HG03354 (cell line): ENCODE data around the gene WDR1.
A peak's percentile ranks its signal among the peaks of the same experiment; 100 is the strongest.

Experiments used
- ATAC-seq: cut with Tn5 transposase; IDR thresholded peaks from one replicate; pipeline ENCODE4 v1.9.1; 2021; ENCODE audit warnings: mild to moderate bottlenecking; ENCODE audit not compliant: unreplicated experiment, poor library complexity, severe bottlenecking

Gene WDR1

GRCh38 chr4:10102474-10103332 lies 13.9 kb downstream of the WDR1 start:
- no peak for ATAC-seq

- no peak for ATAC-seq
These were observed 14.7 kb downstream of the WDR1 start for GRCh38 chr4:10101671-10102473.

GRCh38 chr4:10100734-10101216 lies 15.8 kb downstream of the WDR1 start:
- no peak for ATAC-seq

- ATAC-seq: no peak
These were observed 16.9 kb downstream of the WDR1 start for GRCh38 chr4:10099499-10100325.

- ATAC-seq: no peak
These were observed 17.8 kb downstream of the WDR1 start for GRCh38 chr4:10098780-10099160.

GRCh38 chr4:10097906-10098779 lies 18.5 kb downstream of the WDR1 start:
- no peak for ATAC-seq

- no peak for ATAC-seq
These were observed 19.6 kb downstream of the WDR1 start for GRCh38 chr4:10096978-10097335.

GRCh38 chr4:10096201-10096977 lies 20.2 kb downstream of the WDR1 start:
- ATAC-seq: peak; percentile 73

- peak; percentile 15 for ATAC-seq
These were observed 21.2 kb downstream of the WDR1 start for GRCh38 chr4:10095296-10095991.

- no peak for ATAC-seq
These were observed 21.8 kb downstream of the WDR1 start for GRCh38 chr4:10094841-10095240.

GRCh38 chr4:10093801-10094552 lies 22.6 kb downstream of the WDR1 start:
- no peak for ATAC-seq

GRCh38 chr4:10093271-10093621 lies 23.4 kb downstream of the WDR1 start:
- ATAC-seq: no peak

- ATAC-seq: no peak
These were observed 23.9 kb downstream of the WDR1 start for GRCh38 chr4:10092481-10093270.

- no peak for ATAC-seq
These were observed 24.9 kb downstream of the WDR1 start for GRCh38 chr4:10091531-10092181.

GRCh38 chr4:10090467-10091250 lies 25.9 kb downstream of the WDR1 start:
- ATAC-seq: no peak
